ENCODE data around the gene CCND1. TPM values are rescaled to one million over a fixed set of nuclear protein-coding genes. Genes with fewer than 3 reads are reported as not detected.

Gene CCND1
- total RNA-seq, 1 experiment from 2014 or later = 372 TPM

- no peak overlapping the region for H3K56ac ChIP-seq (ENCODE audit: insufficient read length, low read depth, low read length)
- no CpG with 5 or more reads among the region's 10 CpGs for WGBS (ENCODE audit: extremely low coverage, insufficient read length, low lambda C conversion rate)
- H3K18ac ChIP-seq (ENCODE audit: insufficient read length, low read depth, low read length) = no peak overlapping the region
- H2BK120ac ChIP-seq (ENCODE audit: low read depth, low read length, poor library complexity, severe bottlenecking) = no peak overlapping the region
- H3K23me2 ChIP-seq (ENCODE audit: insufficient read length, low read depth, low read length, poor library complexity, severe bottlenecking) = no peaks in the 10 kb centered on the region
- no peaks in the 10 kb centered on the region for H3K79me2 ChIP-seq (ENCODE audit: insufficient read depth, low read length)
- H3K4ac ChIP-seq (ENCODE audit: low read depth, low read length) = no peak overlapping the region
- H4K20me1 ChIP-seq (ENCODE audit: control insufficient read depth, insufficient read depth, insufficient read length) = no peaks in the 10 kb centered on the region
- no peak overlapping the region for H3K27ac ChIP-seq (ENCODE audit: insufficient read length, low read depth, low read length)
- H2BK5ac ChIP-seq (ENCODE audit: insufficient read length, low read length) = no peak overlapping the region
- no peak overlapping the region for H4K8ac ChIP-seq (replicated peaks; ENCODE audit: insufficient read length, low read depth, low read length)
- H4K5ac ChIP-seq (ENCODE audit: insufficient read length, low read depth, low read length) = no peak overlapping the region
- no peaks in the 10 kb centered on the region for H3K27me3 ChIP-seq (ENCODE audit: insufficient read depth, low read length)
- H3K9ac ChIP-seq (ENCODE audit: extremely low read depth, insufficient read length, low read length) = no peak overlapping the region
- no peak overlapping the region for H3K23ac ChIP-seq (ENCODE audit: insufficient read length, low read depth, low read length)
- no peak overlapping the region for H3K4me2 ChIP-seq (ENCODE audit: insufficient read depth, insufficient read length, low read length)
- H3K9me3 Mint-ChIP-seq = no peaks in the 10 kb centered on the region; a peak in 2 of 5 replicates
- H3T11ph ChIP-seq (ENCODE audit: low read length) = no peak overlapping the region
- H4K91ac ChIP-seq (ENCODE audit: insufficient read length, low read depth, low read length) = no peak overlapping the region
- H2BK15ac ChIP-seq (ENCODE audit: low read depth, low read length) = no peak overlapping the region
- H2BK20ac ChIP-seq (ENCODE audit: low read depth, low read length, poor library complexity, severe bottlenecking) = no peak overlapping the region
- no peak overlapping the region; the same call in 1 of the 2 replicates for H3K14ac ChIP-seq (ENCODE audit: insufficient read depth, low read length)
- no peaks in the 10 kb centered on the region for H3K79me1 ChIP-seq (ENCODE audit: insufficient read depth, low read depth, low read length, poor library complexity, severe bottlenecking)
- DNase-seq = no peak
- no peak for TF ChIP-seq CTCF (conservative IDR thresholded peaks at IDR 0.05)
- no peaks in the 10 kb centered on the region for H3K36me3 Mint-ChIP-seq (ENCODE audit: insufficient read depth in 1 of 3, low read depth in 3 of 3)
- H3K4me3 Mint-ChIP-seq = no peak overlapping the region
- peaks cover 1% of the 10 kb centered on the region for H3K27me3 Mint-ChIP-seq (ENCODE audit: low read depth)
- H2AK5ac ChIP-seq (ENCODE audit: insufficient read length, low read length) = no peak overlapping the region
- H2BK12ac ChIP-seq (ENCODE audit: insufficient read length, low read depth, low read length) = no peak overlapping the region
- peaks cover 17 to 24% of the 10 kb centered on the region in 2 experiments for H3K4me1 Mint-ChIP-seq
- no peak overlapping the region for H3K27ac Mint-ChIP-seq
- H3K9me3 ChIP-seq (ENCODE audit: control insufficient read depth, low read depth, low read length) = no peaks in the 10 kb centered on the region
- H3K4me1 ChIP-seq (ENCODE audit: insufficient read depth, low read length) = no peaks in the 10 kb centered on the region; the same call in 1 of the 2 replicates
- no peak overlapping the region for H2AFZ ChIP-seq (ENCODE audit: low read length)
These were observed 23.3 kb upstream of the CCND1 start for GRCh38 chr11:69617682-69618081.
